T-cell (primary cell): ENCODE data around the gene ATOH1. TPM values are rescaled to one million over a fixed set of nuclear protein-coding genes. Genes with fewer than 3 reads are reported as not detected.
A peak's percentile ranks its signal among the peaks of the same experiment; 100 is the strongest.

ENCODE experiments used
- ATAC-seq, 4 experiments: fragments of 200-7000 bp in 3 of 4; fragments of 150-1000 bp in 1 of 4; cut with Tn5 transposase; replicated peaks in 1 of 4; 1 replicate in 3 of 4; 2 replicates in 1 of 4; pipeline ENCODE4 v1.10.0; 2021; ENCODE audit warnings: moderate library complexity in 3 of 4, mild to moderate bottlenecking in 2 of 4, moderate number of reproducible peaks in 1 of 4
- CTCF ChIA-PET, 2 donors: fragments of 300-600 bp; sonication (Branson Sonifier 250); formaldehyde crosslinking; loops; one replicate each; lab custom pipeline; 2022; ENCODE audit warnings: antibody characterized with exemption in 2 of 2; lab: Charles Lee
- POLR2A ChIA-PET, 2 donors: fragments of 300-600 bp; sonication (Branson Sonifier 250); formaldehyde crosslinking; loops; one replicate each; lab custom pipeline; 2022; ENCODE audit warnings: antibody characterized with exemption in 2 of 2; lab: Charles Lee
- DNase-seq, 35 experiments: peaks; one replicate each; pipeline versions ENCODE4 v3.0.0 to v3.0.0-alpha.2; 2013 to 2023
- H3K27ac ChIP-seq: one replicate; pipeline ENCODE4 v1.5.1; 2013; ENCODE audit warnings: low read length
- H3K27me3 ChIP-seq, 2 experiments: replicated peaks in 1 of 2; 1 replicate in 1 of 2; 2 replicates in 1 of 2; pipeline versions ENCODE4 v1.6.1 to v1.7.0; 2013; ENCODE audit warnings: low read length in 1 of 2, mixed read lengths in 1 of 2; ENCODE audit not compliant: control insufficient read depth in 2 of 2, insufficient read depth in 2 of 2; ENCODE audit errors: extremely low read depth in 1 of 2
- H3K36me3 ChIP-seq, 2 donors: 1 replicate in 1 of 2; 2 replicates in 1 of 2; pipeline versions ENCODE4 v1.6.1 to v1.7.0; 2013; ENCODE audit warnings: low read length in 1 of 2; ENCODE audit not compliant: control insufficient read depth in 2 of 2, insufficient read depth in 1 of 2; ENCODE audit errors: extremely low read depth in 1 of 2
- H3K4me1 ChIP-seq, 2 experiments: 1 replicate in 1 of 2; 2 replicates in 1 of 2; pipeline versions ENCODE4 v1.6.1 to v1.7.0; 2013; ENCODE audit warnings: low read length in 2 of 2, mixed read lengths in 1 of 2; ENCODE audit not compliant: insufficient read depth in 2 of 2, control insufficient read depth in 1 of 2; ENCODE audit errors: extremely low read depth in 1 of 2
- H3K4me3 ChIP-seq, 2 donors: 1 replicate in 1 of 2; 2 replicates in 1 of 2; pipeline versions ENCODE4 v1.5.1 to v1.7.0; 2013; ENCODE audit warnings: mild to moderate bottlenecking in 2 of 2, low read length in 1 of 2, moderate library complexity in 1 of 2; ENCODE audit not compliant: control insufficient read depth in 1 of 2; ENCODE audit errors: extremely low read depth in 1 of 2
- H3K9me3 ChIP-seq: 2 replicates; pipeline ENCODE4 v1.7.0; 2013
- H3K27ac Mint-ChIP-seq, 2 donors: one replicate each; pipeline ENCODE4 v1.8.0; 2020 to 2021; ENCODE audit warnings: mild to moderate bottlenecking in 2 of 2, mixed read lengths in 2 of 2
- H3K27me3 Mint-ChIP-seq, 2 donors: one replicate each; pipeline ENCODE4 v1.8.0; 2021 to 2022; ENCODE audit warnings: mixed read lengths in 2 of 2
- H3K36me3 Mint-ChIP-seq: one replicate; pipeline ENCODE4 v1.8.0; 2021; ENCODE audit warnings: mixed read lengths
- H3K4me1 Mint-ChIP-seq, 3 donors: one replicate each; pipeline ENCODE4 v1.8.0; 2020 to 2022; ENCODE audit warnings: mixed read lengths in 3 of 3, mild to moderate bottlenecking in 1 of 3
- H3K4me3 Mint-ChIP-seq, 3 donors: one replicate each; pipeline ENCODE4 v1.8.0; 2020 to 2022; ENCODE audit warnings: mild to moderate bottlenecking in 3 of 3, mixed read lengths in 3 of 3, moderate library complexity in 3 of 3
- H3K9me3 Mint-ChIP-seq, 3 donors: one replicate each; pipeline ENCODE4 v1.8.0; 2020 to 2022; ENCODE audit warnings: mixed read lengths in 3 of 3
- WGBS: methylation state at CpG from one replicate; pipeline ENCODE4 v1.1.5; 2013; ENCODE audit warnings: missing lambda C conversion rate; ENCODE audit not compliant: insufficient coverage; 5-methylcytosine and 5-hydroxymethylcytosine counted together
- total RNA-seq, 35 experiments: library from RNA in 6 of 35; stranded (reverse) in 6 of 35; fragments of 120-200 nt in 1 of 35; gene quantifications; one replicate each; pipeline versions ENCODE4 v1.2.1 to v1.2.4 and lab custom pipeline; 2013 to 2026

ATOH1 gene
- total RNA-seq, 5 donors from 2014 or later (not counting 1 experiment from before 2014, with no cell fraction given), result not detected

DNA sequence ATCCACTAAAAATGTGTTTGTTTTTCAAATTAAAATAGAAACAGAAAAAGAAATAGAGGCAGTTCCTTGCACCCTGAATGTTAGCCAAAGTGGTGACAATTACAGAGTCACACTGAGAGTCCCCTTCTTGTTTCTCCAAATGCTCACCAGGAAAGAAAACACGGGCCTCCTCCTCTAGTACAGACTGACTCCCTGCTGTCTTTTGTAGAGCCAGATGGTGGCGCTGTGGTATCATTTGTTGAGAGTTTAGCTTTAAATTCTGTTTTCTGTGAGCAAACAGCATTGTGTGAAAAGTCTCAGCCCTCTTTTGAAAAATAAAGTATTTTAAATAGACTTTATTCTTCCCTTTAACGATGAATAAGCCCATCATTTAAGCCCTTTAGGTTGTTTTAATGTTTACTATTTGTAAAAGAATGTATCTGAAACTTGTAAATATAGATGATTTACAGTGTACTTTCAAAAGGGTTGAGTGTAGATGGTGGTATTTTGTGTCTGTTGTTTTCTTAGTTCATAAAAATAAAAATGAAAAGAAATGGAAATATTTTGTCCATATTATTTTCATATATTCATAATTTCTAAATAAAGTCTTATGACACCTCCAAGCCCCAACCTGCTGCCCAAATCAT lies 36.9 kb upstream of the ATOH1 start:
- no peaks in the 10 kb centered on the region for H3K27me3 Mint-ChIP-seq
- Histone ChIP-seq H3K9me3 (no peaks in the 10 kb centered on the region), H3K27ac (no peak overlapping the region), H3K4me3 (no peak overlapping the region), H3K4me1 (no peaks in the 10 kb centered on the region), H3K27me3 (no peaks in the 10 kb centered on the region), H3K36me3 (no peaks in the 10 kb centered on the region)
- H3K27ac Mint-ChIP-seq, result no peak overlapping the region
- H3K4me1 Mint-ChIP-seq, result no peaks in the 10 kb centered on the region
- ChIA-PET POLR2A (no interaction called here), CTCF (no interaction called here)
- H3K4me3 Mint-ChIP-seq, result no peak overlapping the region
- peaks cover 0 to 3% (median 0%) of the 10 kb centered on the region in 3 donors for H3K9me3 Mint-ChIP-seq
- H3K36me3 Mint-ChIP-seq, result no peaks in the 10 kb centered on the region
- DNase-seq, result peak in 1 of 35 experiments; percentile 14
- no peak for ATAC-seq
- WGBS, result no CpG with 5 or more reads among the region's 3 CpGs

DNA sequence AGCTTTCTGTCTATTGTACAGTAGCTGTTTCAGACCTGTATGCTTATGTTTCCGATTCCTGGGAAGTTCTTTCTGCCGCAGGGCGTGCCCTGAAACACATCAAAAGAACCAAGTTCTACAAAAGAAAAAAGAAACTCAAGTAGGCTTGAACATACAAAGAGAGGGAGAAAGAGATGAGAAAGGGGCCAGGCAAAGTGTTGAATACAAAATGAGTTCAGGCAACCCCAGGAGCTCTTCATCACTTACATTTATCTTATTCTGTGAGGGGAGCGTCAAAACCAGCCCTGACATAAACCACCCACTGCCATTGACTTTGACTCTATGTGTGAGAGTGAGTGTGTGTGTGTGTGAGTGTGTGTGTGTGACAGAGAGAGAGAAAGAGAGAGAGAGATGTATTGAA lies 26.5 kb upstream of the ATOH1 start:
- H3K27ac ChIP-seq, result no peak overlapping the region
- H3K27ac Mint-ChIP-seq, result no peak overlapping the region
- DNase-seq (no peak), ATAC-seq (no peak)
- H3K9me3 Mint-ChIP-seq, result peaks cover 0 to 5% (median 0%) of the 10 kb centered on the region in 3 donors
- H3K4me3 ChIP-seq, result no peak overlapping the region
- ChIA-PET POLR2A (no interaction called here), CTCF (no interaction called here)
- H3K36me3 Mint-ChIP-seq, result no peaks in the 10 kb centered on the region
- H3K27me3 Mint-ChIP-seq, result no peaks in the 10 kb centered on the region
- H3K4me3 Mint-ChIP-seq, result no peak overlapping the region
- H3K4me1 ChIP-seq, result no peaks in the 10 kb centered on the region
- H3K4me1 Mint-ChIP-seq, result no peaks in the 10 kb centered on the region
- 100% methylated on average over 1 of the region's 4 CpGs for WGBS
- H3K27me3 ChIP-seq, result no peaks in the 10 kb centered on the region
- H3K9me3 ChIP-seq, result no peaks in the 10 kb centered on the region
- H3K36me3 ChIP-seq, result no peaks in the 10 kb centered on the region

DNA sequence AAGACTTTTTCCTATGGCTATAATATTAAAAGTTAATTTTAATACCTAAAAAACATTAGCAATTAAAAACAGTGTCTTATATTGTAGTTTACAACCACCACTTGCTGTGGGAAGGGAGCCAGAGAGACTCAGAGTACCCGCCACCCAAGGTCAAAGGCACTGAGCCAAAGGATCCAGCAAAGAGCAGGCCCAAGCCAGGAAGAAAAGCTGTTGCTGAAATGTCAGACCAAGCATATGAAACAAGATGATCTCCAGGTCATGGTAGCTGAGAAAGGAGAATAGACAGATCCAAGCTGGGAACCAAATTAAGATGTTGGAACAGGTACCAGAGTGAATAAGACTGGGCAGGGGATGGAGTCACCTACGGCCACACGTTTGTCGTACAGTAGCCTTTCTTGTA lies 18.8 kb upstream of the ATOH1 start:
- ATAC-seq (no peak), DNase-seq (no peak)
- 90% methylated on average over 2 of the region's 4 CpGs for WGBS
- Histone ChIP-seq H3K9me3 (no peaks in the 10 kb centered on the region), H3K4me1 (no peaks in the 10 kb centered on the region), H3K27ac (no peak overlapping the region), H3K36me3 (no peaks in the 10 kb centered on the region), H3K4me3 (no peak overlapping the region), H3K27me3 (no peaks in the 10 kb centered on the region)
- no peaks in the 10 kb centered on the region for H3K4me1 Mint-ChIP-seq
- peaks cover 0 to 7% (median 0%) of the 10 kb centered on the region in 3 donors for H3K9me3 Mint-ChIP-seq
- CTCF ChIA-PET, result no interaction called here
- no peak overlapping the region for H3K4me3 Mint-ChIP-seq
- no peak overlapping the region for H3K27ac Mint-ChIP-seq
- no peaks in the 10 kb centered on the region for H3K36me3 Mint-ChIP-seq
- H3K27me3 Mint-ChIP-seq, result no peaks in the 10 kb centered on the region
- POLR2A ChIA-PET, result no interaction called here

DNA sequence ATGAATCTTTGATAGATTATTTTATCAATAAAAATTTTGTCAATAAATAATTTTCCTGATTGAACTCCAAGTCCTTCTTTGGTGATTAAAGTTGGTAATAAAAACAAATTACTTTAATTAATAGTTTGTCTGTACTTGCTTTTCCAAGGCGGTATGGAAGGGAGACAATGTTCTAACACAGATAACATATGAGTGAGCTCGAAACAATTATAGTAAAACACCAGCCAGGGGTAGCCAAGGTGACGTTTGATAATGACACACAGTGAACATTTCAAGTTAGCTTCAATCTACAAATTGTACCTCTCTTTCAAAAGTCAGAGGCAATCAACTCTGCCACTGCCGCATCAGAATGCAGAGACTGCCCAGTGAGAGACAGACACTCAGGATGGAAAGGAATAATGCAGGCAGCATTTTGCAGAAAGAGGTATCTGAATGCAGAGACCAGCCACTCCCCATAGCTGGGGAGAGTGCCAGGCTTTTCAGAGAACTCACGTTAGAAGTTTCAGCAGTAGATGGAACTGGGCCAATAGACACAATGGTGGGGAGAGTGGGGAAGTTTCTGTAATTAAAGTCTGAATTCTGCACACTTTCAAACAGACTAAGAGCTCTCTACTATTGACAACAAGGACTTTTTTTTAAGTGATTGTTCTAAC lies 18.1 kb upstream of the ATOH1 start:
- H3K27ac ChIP-seq, result no peak overlapping the region
- DNase-seq (no peak), ATAC-seq (no peak)
- 33% methylated on average over 1 of the region's 5 CpGs for WGBS
- H3K36me3 ChIP-seq, result no peaks in the 10 kb centered on the region
- Mint-ChIP-seq H3K4me3 (no peak overlapping the region), H3K27me3 (no peaks in the 10 kb centered on the region), H3K36me3 (no peaks in the 10 kb centered on the region), H3K9me3 (peaks cover 0 to 7% (median under 1%) of the 10 kb centered on the region in 3 donors), H3K27ac (no peak overlapping the region), H3K4me1 (no peaks in the 10 kb centered on the region)
- H3K4me1 ChIP-seq, result no peaks in the 10 kb centered on the region
- H3K9me3 ChIP-seq, result no peaks in the 10 kb centered on the region
- ChIA-PET POLR2A (no interaction called here), CTCF (no interaction called here)
- H3K27me3 ChIP-seq, result no peaks in the 10 kb centered on the region
- H3K4me3 ChIP-seq, result no peak overlapping the region

DNA sequence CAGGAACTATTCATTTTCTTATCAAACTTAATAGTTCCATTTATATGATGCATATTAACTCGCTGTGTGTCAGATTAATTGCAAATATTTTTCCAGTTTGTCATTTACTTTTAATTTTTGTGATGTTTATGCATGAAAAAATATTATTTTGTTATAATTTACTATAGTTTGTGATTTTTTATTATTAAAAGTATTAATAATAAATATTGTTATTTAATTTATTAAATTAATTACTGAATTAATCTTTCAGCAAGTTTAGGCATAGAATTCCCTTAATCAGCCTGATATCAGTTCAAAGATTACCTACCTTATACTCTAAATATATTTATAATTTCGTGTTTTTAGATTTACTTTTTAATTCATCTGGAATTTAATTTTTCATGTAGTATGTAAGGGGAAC lies 15.5 kb upstream of the ATOH1 start:
- H3K27me3 Mint-ChIP-seq, result no peaks in the 10 kb centered on the region
- H3K36me3 Mint-ChIP-seq, result no peaks in the 10 kb centered on the region
- H3K27ac Mint-ChIP-seq, result no peak overlapping the region
- Histone ChIP-seq H3K27me3 (no peaks in the 10 kb centered on the region), H3K4me3 (no peak overlapping the region), H3K36me3 (no peaks in the 10 kb centered on the region), H3K4me1 (no peaks in the 10 kb centered on the region), H3K27ac (no peak overlapping the region), H3K9me3 (no peaks in the 10 kb centered on the region)
- H3K9me3 Mint-ChIP-seq, result peaks cover 3 to 7% (median 4%) of the 10 kb centered on the region in 3 donors
- H3K4me3 Mint-ChIP-seq, result no peak overlapping the region
- ATAC-seq (no peak), DNase-seq (no peak)
- no CpG with 5 or more reads among the region's 2 CpGs for WGBS
- CTCF ChIA-PET, result no interaction called here
- POLR2A ChIA-PET, result interaction anchor here in 1 of 2 donors (0.6 kb wide), 1 partner anchor 14 kb away, joined by 5 read pairs; no protein-coding TSS in a partner anchor
- no peaks in the 10 kb centered on the region for H3K4me1 Mint-ChIP-seq

DNA sequence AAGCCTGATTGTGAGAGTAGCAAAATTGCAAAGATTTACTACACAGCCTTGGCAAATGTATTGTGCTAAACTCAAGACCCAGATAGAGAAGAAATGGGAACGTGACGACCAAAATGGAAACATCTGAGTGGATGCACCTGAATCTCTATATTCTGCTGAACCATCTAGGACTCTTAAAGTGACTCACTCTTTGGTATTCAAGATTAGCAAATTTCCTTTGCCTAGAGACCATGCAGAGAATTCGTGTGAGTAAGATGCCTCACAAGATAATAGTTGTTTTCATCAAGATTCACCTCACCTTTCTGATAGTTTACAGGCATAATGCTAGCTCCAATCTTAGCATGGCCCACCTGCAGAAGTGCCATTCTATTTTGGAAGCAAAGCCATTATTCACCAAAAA lies 14.4 kb upstream of the ATOH1 start:
- Mint-ChIP-seq H3K4me3 (no peak overlapping the region), H3K9me3 (peaks cover 3 to 11% (median 4%) of the 10 kb centered on the region in 3 donors), H3K27me3 (peaks cover 0 to 6% of the 10 kb centered on the region in 2 donors), H3K4me1 (no peaks in the 10 kb centered on the region), H3K36me3 (no peaks in the 10 kb centered on the region), H3K27ac (no peak overlapping the region)
- no peak for ATAC-seq
- no peaks in the 10 kb centered on the region for H3K9me3 ChIP-seq
- H3K27me3 ChIP-seq, result no peaks in the 10 kb centered on the region
- WGBS, result 88% methylated on average over 3 of the region's 3 CpGs
- CTCF ChIA-PET, result no interaction called here
- POLR2A ChIA-PET, result no interaction called here
- H3K36me3 ChIP-seq, result no peaks in the 10 kb centered on the region
- H3K4me3 ChIP-seq, result no peak overlapping the region
- no peaks in the 10 kb centered on the region for H3K4me1 ChIP-seq
- H3K27ac ChIP-seq, result no peak overlapping the region
- DNase-seq, result no peak
